Measurements from ENCODE around the gene DDI2.
"Not testable (repeated sequence)": the region's sequence is repeated elsewhere in the genome, so short reads cannot be mapped to it uniquely, and the experiment has no call there.

The DDI2 gene

DNA sequence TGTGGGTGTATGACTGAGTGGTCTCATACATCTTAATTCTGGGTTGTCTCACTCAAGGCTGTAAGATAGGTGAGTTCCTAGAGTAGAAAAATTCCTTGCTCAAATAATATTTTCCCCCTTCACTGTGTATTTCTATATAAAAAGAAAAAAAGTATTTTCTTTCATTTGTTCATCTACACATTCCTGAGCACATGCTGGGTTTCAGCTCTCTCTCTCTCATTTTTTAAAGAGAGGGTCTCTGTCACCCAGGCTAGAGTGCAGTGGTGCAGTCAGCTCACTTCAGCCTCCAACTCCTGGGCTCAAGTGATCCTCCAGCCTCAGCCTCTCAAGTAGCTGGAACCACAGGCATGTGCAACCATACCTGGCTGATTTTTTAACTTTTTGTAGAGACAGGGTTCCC lies 22.0 kb downstream of the DDI2 start:
- TF ChIP-seq, protein P1, sequence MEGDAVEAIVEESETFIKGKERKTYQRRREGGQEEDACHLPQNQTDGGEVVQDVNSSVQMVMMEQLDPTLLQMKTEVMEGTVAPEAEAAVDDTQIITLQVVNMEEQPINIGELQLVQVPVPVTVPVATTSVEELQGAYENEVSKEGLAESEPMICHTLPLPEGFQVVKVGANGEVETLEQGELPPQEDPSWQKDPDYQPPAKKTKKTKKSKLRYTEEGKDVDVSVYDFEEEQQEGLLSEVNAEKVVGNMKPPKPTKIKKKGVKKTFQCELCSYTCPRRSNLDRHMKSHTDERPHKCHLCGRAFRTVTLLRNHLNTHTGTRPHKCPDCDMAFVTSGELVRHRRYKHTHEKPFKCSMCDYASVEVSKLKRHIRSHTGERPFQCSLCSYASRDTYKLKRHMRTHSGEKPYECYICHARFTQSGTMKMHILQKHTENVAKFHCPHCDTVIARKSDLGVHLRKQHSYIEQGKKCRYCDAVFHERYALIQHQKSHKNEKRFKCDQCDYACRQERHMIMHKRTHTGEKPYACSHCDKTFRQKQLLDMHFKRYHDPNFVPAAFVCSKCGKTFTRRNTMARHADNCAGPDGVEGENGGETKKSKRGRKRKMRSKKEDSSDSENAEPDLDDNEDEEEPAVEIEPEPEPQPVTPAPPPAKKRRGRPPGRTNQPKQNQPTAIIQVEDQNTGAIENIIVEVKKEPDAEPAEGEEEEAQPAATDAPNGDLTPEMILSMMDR (conservative IDR thresholded peaks at IDR 0.05; ENCODE audit: low read depth, low read length) = no peak
- no peak for DNase-seq (ENCODE audit: low read depth)
- no peak overlapping the region for H3K4me3 ChIP-seq (ENCODE audit: low read depth, low read length)

DNA sequence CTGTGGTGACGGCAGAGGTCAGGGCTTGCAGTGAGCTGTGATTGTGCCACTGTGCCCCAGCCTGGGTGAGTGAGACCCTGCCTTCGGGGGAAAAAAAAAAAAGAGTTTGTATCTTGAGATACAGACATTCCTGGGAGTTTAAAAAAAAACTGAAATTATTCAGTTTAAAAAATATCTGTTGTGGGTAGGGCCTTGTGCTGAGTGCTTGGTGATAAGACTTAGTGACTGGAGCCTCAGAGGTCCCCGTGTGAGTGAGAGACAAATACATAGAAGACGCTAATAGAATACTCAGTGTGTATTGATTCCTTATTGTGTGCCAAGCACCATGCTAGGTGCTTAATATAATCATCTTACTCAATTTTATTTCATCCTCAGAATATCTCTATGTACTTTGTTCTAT lies 22.7 kb downstream of the DDI2 start:
- no peak for DNase-seq (ENCODE audit: low read depth)
- TF ChIP-seq, protein P1 (conservative IDR thresholded peaks at IDR 0.05; ENCODE audit: low read depth, low read length) = no peak
- H3K4me3 ChIP-seq (ENCODE audit: low read depth, low read length) = no peak overlapping the region

DNA sequence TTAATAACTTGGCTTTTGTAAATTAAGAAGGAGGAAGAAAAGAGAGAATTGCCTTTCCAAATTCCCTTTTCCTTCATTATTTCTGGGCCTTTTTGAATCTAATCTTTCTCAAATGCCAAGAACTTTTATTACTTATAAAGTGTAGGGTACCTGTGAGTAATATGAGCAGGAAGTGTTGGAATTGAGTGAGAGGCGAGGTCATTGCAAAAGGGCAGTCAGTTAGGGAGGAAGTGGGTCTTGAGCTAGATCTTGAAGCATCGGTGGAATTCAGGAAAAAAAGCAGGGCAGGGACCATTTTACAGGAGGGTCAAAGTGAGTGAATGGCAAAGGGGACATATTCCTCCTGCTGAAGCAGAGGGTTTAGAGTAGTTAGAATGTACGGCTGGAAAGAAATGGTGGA lies 23.4 kb downstream of the DDI2 start:
- DNase-seq (ENCODE audit: low read depth) = no peak
- H3K4me3 ChIP-seq (ENCODE audit: low read depth, low read length) = no peak overlapping the region
- TF ChIP-seq, protein P1 (conservative IDR thresholded peaks at IDR 0.05; ENCODE audit: low read depth, low read length) = no peak

DNA sequence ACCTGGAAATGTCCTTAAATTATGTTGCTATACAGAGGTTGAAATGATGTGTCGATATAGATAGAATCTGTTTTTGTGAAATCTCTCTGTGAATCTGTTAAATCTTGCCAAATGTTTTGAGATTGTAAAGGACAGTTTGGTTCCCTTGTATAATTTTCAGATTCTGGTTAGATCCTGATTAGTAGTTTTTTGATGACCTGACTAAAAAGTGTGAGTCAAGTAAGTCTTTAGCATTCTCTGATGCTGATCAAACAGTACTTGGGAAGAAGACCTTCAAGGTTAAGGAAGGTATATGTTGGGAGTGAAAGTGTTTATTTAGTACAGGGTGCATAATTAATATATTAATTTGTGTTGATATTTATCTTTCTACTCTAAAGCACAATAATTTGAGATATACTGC lies 32.7 kb downstream of the DDI2 start:
- DNase-seq (ENCODE audit: low read depth) = no peak
- TF ChIP-seq, protein P1 (conservative IDR thresholded peaks at IDR 0.05; ENCODE audit: low read depth, low read length) = no peak
- H3K4me3 ChIP-seq (ENCODE audit: low read depth, low read length) = no peak overlapping the region

DNA sequence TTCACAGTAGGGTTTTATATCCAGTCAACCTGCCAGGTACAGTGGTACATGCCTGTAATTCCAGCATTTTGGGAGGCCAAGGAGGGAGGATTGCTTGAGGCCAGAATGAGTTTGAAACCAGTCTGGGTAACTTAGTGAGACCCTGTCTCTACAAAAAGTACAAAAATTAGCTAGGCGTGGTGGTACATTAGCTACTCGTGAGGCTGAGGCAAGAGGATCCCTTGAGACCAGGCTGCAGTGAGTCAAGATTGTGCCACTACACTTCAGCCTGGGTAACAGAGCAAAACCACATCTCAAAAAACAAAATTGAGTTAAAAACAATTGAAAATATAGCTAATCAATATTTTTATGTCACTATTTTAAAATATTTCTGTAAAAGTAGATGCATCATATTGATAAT lies 33.2 kb downstream of the DDI2 start:
- TF ChIP-seq, protein P1 (conservative IDR thresholded peaks at IDR 0.05; ENCODE audit: low read depth, low read length) = no peak
- H3K4me3 ChIP-seq (ENCODE audit: low read depth, low read length) = no peak overlapping the region
- DNase-seq (ENCODE audit: low read depth) = no peak

DNA sequence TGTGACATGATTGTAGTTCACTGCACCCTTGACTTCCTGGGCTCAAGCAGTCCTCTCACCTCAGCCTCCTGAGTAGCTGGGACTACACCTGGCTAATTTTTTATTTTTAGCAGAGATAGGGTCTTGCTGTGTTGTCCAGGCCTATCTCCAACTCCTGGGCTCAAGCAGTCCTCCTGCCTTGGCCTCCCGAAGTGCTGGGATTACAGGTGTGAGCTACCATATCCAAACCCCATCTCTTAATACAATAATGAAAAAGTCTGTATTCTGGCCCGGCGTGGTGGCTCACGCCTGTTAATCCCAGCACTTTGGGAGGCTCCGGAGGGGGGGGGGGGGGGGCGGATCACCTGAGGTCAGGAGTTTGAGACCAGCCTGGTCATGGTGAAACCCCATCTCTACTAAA lies 34.9 kb downstream of the DDI2 start:
- DNase-seq (ENCODE audit: low read depth); H3K4me3 ChIP-seq (ENCODE audit: low read depth, low read length): not testable (repeated sequence)

DNA sequence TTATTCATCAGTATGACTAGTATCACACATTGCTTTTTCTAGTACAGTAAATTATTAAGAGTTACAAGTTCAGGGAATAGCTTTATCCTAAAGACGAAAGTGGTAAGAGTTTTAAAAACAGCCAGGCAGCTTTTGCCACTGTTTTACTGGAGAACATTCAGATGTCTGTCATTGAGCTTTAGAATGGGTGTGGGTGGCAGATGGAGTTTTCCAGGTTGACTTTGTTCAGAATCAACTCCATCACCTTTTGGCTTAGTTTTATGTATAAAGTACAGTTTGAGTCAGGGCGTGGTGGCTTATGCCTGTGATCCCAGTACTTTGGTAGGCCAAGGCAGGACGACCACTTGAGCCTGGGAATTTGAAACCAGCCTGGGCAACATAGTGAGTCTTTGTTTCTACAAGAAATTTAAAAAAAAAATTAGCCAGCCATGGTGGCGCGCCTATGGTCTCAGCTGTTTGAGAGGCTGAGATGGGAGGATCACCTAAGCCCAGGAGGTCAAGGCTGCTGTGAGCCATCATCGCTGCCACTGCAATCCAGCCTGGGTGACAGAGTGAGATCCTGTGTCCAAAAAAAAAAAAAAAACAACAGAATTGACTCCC lies 36.9 kb downstream of the DDI2 start:
- TF ChIP-seq, protein P1 (conservative IDR thresholded peaks at IDR 0.05; ENCODE audit: low read depth, low read length) = no peak
- DNase-seq (ENCODE audit: low read depth) = no peak
- no peak overlapping the region for H3K4me3 ChIP-seq (ENCODE audit: low read depth, low read length)

Measured in choroid plexus epithelial cell (primary cell).